VCaP (cell line): ENCODE results near the gene ADSS2.
A peak's percentile ranks its signal among the peaks of the same experiment; 100 is the strongest.

ENCODE experiments used
- H3K27ac ChIP-seq: fragments of 450-650 bp; 2 replicates; pipeline ENCODE4 v1.5.1; 2017
- CTCF ChIP-seq: fragments of 450-650 bp; conservative IDR thresholded peaks from 2 replicates; pipeline ENCODE4 v1.5.1; 2017; ENCODE audit warnings: mild to moderate bottlenecking, moderate library complexity

The ADSS2 gene

GRCh38 chr1:244412176-244412575 lies 39.5 kb downstream of the ADSS2 start:
- no peak for TF ChIP-seq CTCF
- H3K27ac ChIP-seq, result no peak overlapping the region

GRCh38 chr1:244409701-244410100 lies 42.0 kb downstream of the ADSS2 start:
- H3K27ac ChIP-seq, result peak overlapping the region; percentile 45
- no peak for TF ChIP-seq CTCF

- TF ChIP-seq CTCF, result no peak
- H3K27ac ChIP-seq, result no peak overlapping the region
Observed at GRCh38 chr1:244406337-244406736, 45.4 kb downstream of the ADSS2 start.

GRCh38 chr1:244405856-244406255 lies 45.9 kb downstream of the ADSS2 start:
- no peak for TF ChIP-seq CTCF
- H3K27ac ChIP-seq, result no peak overlapping the region

GRCh38 chr1:244403431-244403830 lies 48.3 kb downstream of the ADSS2 start:
- TF ChIP-seq CTCF, result no peak
- H3K27ac ChIP-seq, result no peak overlapping the region

- H3K27ac ChIP-seq, result no peak overlapping the region
- no peak for TF ChIP-seq CTCF
Observed at GRCh38 chr1:244400974-244401373, 50.7 kb downstream of the ADSS2 start.

- no peak for TF ChIP-seq CTCF
- H3K27ac ChIP-seq, result no peak overlapping the region
Observed at GRCh38 chr1:244397131-244397530, 54.6 kb downstream of the ADSS2 start.

- no peak for TF ChIP-seq CTCF
- H3K27ac ChIP-seq, result no peak overlapping the region
Observed at GRCh38 chr1:244395965-244396364, 55.7 kb downstream of the ADSS2 start.
